Esophagus squamous epithelium (tissue), 5 donors: ENCODE results near the gene RBM42. TPM values are rescaled to one million over a fixed set of nuclear protein-coding genes. Genes with fewer than 3 reads are reported as not detected.

Source experiments
- DNase-seq: peaks from one replicate; lab custom pipeline; 2025; lab: John Stamatoyannopoulos, UW
- H3K27ac ChIP-seq, 4 donors: fragments of 200-600 bp; sonication (generic); one replicate each; pipeline ENCODE4 v1.5.1; 2016 to 2019; ENCODE audit warnings: mild to moderate bottlenecking in 1 of 4
- H3K27me3 ChIP-seq, 4 donors: fragments of 200-600 bp; sonication (generic); 1 replicate in 3 of 4; 2 replicates in 1 of 4; pipeline versions ENCODE4 v1.5.1 to v1.6.0; 2017 to 2021; ENCODE audit warnings: antibody characterized with exemption in 1 of 4
- H3K36me3 ChIP-seq, 3 donors: fragments of 200-600 bp; sonication (generic); one replicate each; pipeline ENCODE4 v1.5.1; 2016 to 2019
- H3K4me1 ChIP-seq, 3 donors: fragments of 200-600 bp; sonication (generic); one replicate each; pipeline ENCODE4 v1.5.1; 2017 to 2019
- H3K4me3 ChIP-seq, 4 donors: fragments of 200-600 bp; sonication (generic); 1 replicate in 3 of 4; 2 replicates in 1 of 4; pipeline ENCODE4 v1.5.1; 2016 to 2019; ENCODE audit warnings: mild to moderate bottlenecking in 2 of 4, moderate library complexity in 1 of 4
- H3K9me3 ChIP-seq, 3 donors: fragments of 200-600 bp; sonication (generic); one replicate each; pipeline ENCODE4 v1.5.1; 2016 to 2019
- CTCF ChIP-seq, 6 experiments: fragments of 450-650 bp in 4 of 6; fragments of 200-600 bp in 2 of 6; sonication (generic) in 2 of 6; IDR thresholded peaks; one replicate each; pipeline ENCODE4 v1.5.1; 2016 to 2019; ENCODE audit warnings: antibody characterized with exemption in 6 of 6, mild to moderate bottlenecking in 4 of 6, moderate library complexity in 4 of 6
- POLR2A ChIP-seq, 4 donors: fragments of 450-650 bp; IDR thresholded peaks; one replicate each; pipeline ENCODE4 v1.6.1; 2017; ENCODE audit warnings: antibody characterized with exemption in 4 of 4, mild to moderate bottlenecking in 4 of 4, moderate library complexity in 3 of 4
- WGBS, 2 donors: methylation state at CpG; one replicate each; pipeline ENCODE4 v1.1.5; 2018; 5-methylcytosine and 5-hydroxymethylcytosine counted together
- intact Hi-C: fragments of 100-400 bp; cut with DNase I; formaldehyde crosslinking; loops from one replicate; pipeline ENCODE4 v1.15.0; 2022
- total RNA-seq, 4 donors: library from RNA; depleted of rRNA; stranded (reverse); fragments of >200 nt; gene quantifications; one replicate each; pipeline ENCODE4 v1.1.0, GENCODE V29; 2016
- donor health status: DM: yes; HTN: yes; CAD: no.

The RBM42 gene
- total RNA-seq, 4 donors from 2014 or later, result 52.1 to 59.1 (median 53.0) TPM

- H3K4me3 ChIP-seq, result no peak within 1 kb of the TSS
- intact Hi-C loops, result no loop called here
- H3K4me1 ChIP-seq, result peaks cover 16 to 41% (median 18%) of the 10 kb centered on the region in 3 donors
- 8 to 13% methylated on average over 9 to 10 of the region's 28 CpGs for WGBS, 2 donors
- TF ChIP-seq CTCF (IDR thresholded peaks at IDR 0.05), result no peak
- TF ChIP-seq POLR2A (IDR thresholded peaks at IDR 0.05), result no peak
- DNase-seq, result no peak
- no peaks in the 10 kb centered on the region for H3K27me3 ChIP-seq
- peak within 1 kb of the TSS in 1 of 4 donors; percentile 95 for H3K27ac ChIP-seq
- no peaks in the 10 kb centered on the region for H3K9me3 ChIP-seq
- peaks cover 13 to 19% (median 19%) of the 10 kb centered on the region in 3 donors for H3K36me3 ChIP-seq
Measured at GRCh38 chr19:35641515-35642151, 12.8 kb downstream of the RBM42 start, which contains the start of gene ETV2. Gene ETV2, plus strand, starts transcription at chr19:35641745. Its CDS starts 716 bp downstream, at chr19:35642461.

GRCh38 chr19:35642312-35642711 lies 13.5 kb downstream of the RBM42 start:
- intact Hi-C loops, result no loop called here
- Histone ChIP-seq H3K27ac (no peak overlapping the region), H3K27me3 (no peaks in the 10 kb centered on the region), H3K4me1 (peaks cover 16 to 42% (median 18%) of the 10 kb centered on the region in 3 donors), H3K9me3 (no peaks in the 10 kb centered on the region), H3K36me3 (peaks cover 7 to 12% (median 12%) of the 10 kb centered on the region in 3 donors), H3K4me3 (no peak overlapping the region)
- DNase-seq, result no peak
- WGBS, 2 donors, result 67 to 78% methylated on average over 4 to 10 of the region's 10 CpGs
- TF ChIP-seq POLR2A (IDR thresholded peaks at IDR 0.05) (no peak), CTCF (IDR thresholded peaks at IDR 0.05) (no peak)

- Histone ChIP-seq H3K9me3 (no peaks in the 10 kb centered on the region), H3K36me3 (peaks cover 4 to 7% (median 7%) of the 10 kb centered on the region in 3 donors), H3K4me3 (peak overlapping the region; percentile 45 to 85 (median 70)), H3K27me3 (no peaks in the 10 kb centered on the region), H3K4me1 (peaks cover 16 to 47% (median 18%) of the 10 kb centered on the region in 3 donors), H3K27ac (peak overlapping the region; percentile 85 to 97 (median 96))
- WGBS, 2 donors, result 29 to 53% methylated on average over 2 to 5 of the region's 15 CpGs
- no peak for DNase-seq
- intact Hi-C loops, result no loop called here
- TF ChIP-seq POLR2A (IDR thresholded peaks at IDR 0.05), result no peak
- TF ChIP-seq CTCF (IDR thresholded peaks at IDR 0.05), result no peak
Measured at GRCh38 chr19:35642798-35643254, 14.0 kb downstream of the RBM42 start.

GRCh38 chr19:35643255-35644205 lies 14.7 kb downstream of the RBM42 start:
- intact Hi-C loops, result no loop called here
- peaks cover 0 to under 1% (median 0%) of the 10 kb centered on the region in 3 donors for H3K36me3 ChIP-seq
- peaks cover 16 to 49% (median 18%) of the 10 kb centered on the region in 3 donors for H3K4me1 ChIP-seq
- no peaks in the 10 kb centered on the region for H3K9me3 ChIP-seq
- peak in 1 of 6 experiments; percentile 14 for TF ChIP-seq CTCF (IDR thresholded peaks at IDR 0.05)
- peak in 2 of 4 donors; percentile 68 to 86 for TF ChIP-seq POLR2A (IDR thresholded peaks at IDR 0.05)
- peak overlapping the region; percentile 85 to 97 (median 96) for H3K27ac ChIP-seq
- WGBS, 2 donors, result 0 to 1% methylated on average over 17 to 24 of the region's 69 CpGs
- H3K27me3 ChIP-seq, result no peaks in the 10 kb centered on the region
- peak overlapping the region; percentile 45 to 85 (median 70) for H3K4me3 ChIP-seq
- peak; percentile 42 for DNase-seq
